Prostate gland (tissue), 2 donors: Measurements from ENCODE around the gene DEFB125. TPM values are rescaled to one million over a fixed set of nuclear protein-coding genes. Genes with fewer than 3 reads are reported as not detected.

ENCODE experiments used
- DNase-seq: peaks from one replicate; pipeline ENCODE4 v3.0.0-alpha.2; 2019; ENCODE audit warnings: low spot score
- H3K27ac ChIP-seq, 2 donors: fragments of 200-600 bp; sonication (generic); 2 replicates each; pipeline ENCODE4 v1.5.1; 2017 to 2019
- H3K27me3 ChIP-seq: fragments of 200-600 bp; sonication (generic); replicated peaks from 2 replicates; pipeline ENCODE4 v1.5.1; 2019; ENCODE audit not compliant: insufficient read depth
- H3K36me3 ChIP-seq, 2 donors: fragments of 200-600 bp; sonication (generic); 1 replicate in 1 of 2; 2 replicates in 1 of 2; pipeline versions ENCODE4 v1.5.1 to v1.8.1; 2017 to 2019
- H3K4me1 ChIP-seq: fragments of 200-600 bp; sonication (generic); replicated peaks from 2 replicates; pipeline ENCODE4 v1.5.1; 2019
- H3K4me3 ChIP-seq, 2 donors: fragments of 200-600 bp; sonication (generic); 2 replicates each; pipeline ENCODE4 v1.5.1; 2017 to 2019
- H3K9me3 ChIP-seq: fragments of 200-600 bp; sonication (generic); 2 replicates; pipeline ENCODE4 v1.5.1; 2017
- POLR2A ChIP-seq: fragments of 450-650 bp; IDR thresholded peaks from one replicate; pipeline ENCODE4 v1.6.1; 2016; ENCODE audit warnings: antibody characterized with exemption, mild to moderate bottlenecking
- POLR2AphosphoS5 ChIP-seq: sonication (generic); formaldehyde crosslinking; IDR thresholded peaks from one replicate; pipeline ENCODE4 v1.6.1; 2017; ENCODE audit warnings: antibody characterized with exemption
- WGBS: methylation state at CpG from one replicate; pipeline ENCODE4 v1.1.5; 2018; 5-methylcytosine and 5-hydroxymethylcytosine counted together
- intact Hi-C: fragments of 100-400 bp; cut with DNase I; formaldehyde crosslinking; loops from one replicate; pipeline ENCODE4 v1.14.2; 2022
- total RNA-seq, 2 donors: library from RNA; depleted of rRNA; stranded (reverse); fragments of >200 nt; gene quantifications; one replicate each; pipeline ENCODE4 v1.1.0, GENCODE V29; 2016
- TF ChIP-seq, protein P1 (sequence below), 4 experiments: fragments of 200-600 bp in 2 of 4; fragments of 450-650 bp in 2 of 4; sonication (generic) in 2 of 4; IDR thresholded peaks; 1 replicate in 3 of 4; 2 replicates in 1 of 4; pipeline ENCODE4 v1.5.1; 2016 to 2019; ENCODE audit warnings: antibody characterized with exemption in 4 of 4, mild to moderate bottlenecking in 2 of 4, moderate library complexity in 2 of 4

Gene DEFB125
- total RNA-seq, 2 donors from 2014 or later = not detected

DNA sequence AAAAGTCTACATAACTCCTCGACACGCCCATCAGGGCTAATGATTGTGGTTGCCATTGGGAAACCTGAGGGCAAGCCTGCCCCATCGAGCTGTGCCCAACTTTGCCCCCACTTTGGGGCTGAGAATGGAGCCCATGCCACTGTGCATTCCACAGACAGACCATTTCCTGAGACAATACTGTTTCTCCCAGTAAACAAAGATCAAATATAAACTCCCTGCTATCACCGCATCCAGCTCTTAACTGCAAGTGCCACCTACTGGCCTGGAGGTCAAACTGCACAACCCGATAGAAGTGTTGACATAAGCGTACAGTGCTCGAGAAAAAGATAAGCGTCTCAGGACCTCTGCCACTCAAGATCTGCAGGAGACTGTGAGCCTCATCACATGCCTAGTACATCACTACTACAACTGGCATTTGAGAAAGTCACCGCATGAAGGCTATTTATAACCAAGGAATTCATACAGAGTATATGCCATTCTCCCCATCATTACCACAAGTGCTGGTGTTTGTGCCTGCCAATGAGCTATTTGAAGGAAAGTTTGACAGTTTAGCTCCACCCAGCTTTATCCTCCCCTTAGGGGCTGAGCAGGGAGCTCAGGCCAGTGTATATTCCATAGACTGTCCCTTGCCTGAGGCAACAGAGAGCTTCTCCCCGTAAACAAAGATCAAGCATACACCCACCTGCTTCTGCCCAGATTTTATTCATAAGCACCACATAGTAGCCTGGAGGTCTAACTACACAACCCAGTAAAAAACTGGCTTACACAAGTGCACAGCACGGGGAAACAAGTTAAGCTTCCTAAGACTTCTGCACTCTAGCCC lies 50.4 kb downstream of the DEFB125 start:
- no peak for DNase-seq
- H3K9me3 ChIP-seq = no peaks in the 10 kb centered on the region
- H3K27ac ChIP-seq = no peak overlapping the region
- no peak overlapping the region for H3K4me3 ChIP-seq
- WGBS = 88% methylated on average over 11 of the region's 11 CpGs
- TF ChIP-seq POLR2A = no peak
- TF ChIP-seq, protein P1, sequence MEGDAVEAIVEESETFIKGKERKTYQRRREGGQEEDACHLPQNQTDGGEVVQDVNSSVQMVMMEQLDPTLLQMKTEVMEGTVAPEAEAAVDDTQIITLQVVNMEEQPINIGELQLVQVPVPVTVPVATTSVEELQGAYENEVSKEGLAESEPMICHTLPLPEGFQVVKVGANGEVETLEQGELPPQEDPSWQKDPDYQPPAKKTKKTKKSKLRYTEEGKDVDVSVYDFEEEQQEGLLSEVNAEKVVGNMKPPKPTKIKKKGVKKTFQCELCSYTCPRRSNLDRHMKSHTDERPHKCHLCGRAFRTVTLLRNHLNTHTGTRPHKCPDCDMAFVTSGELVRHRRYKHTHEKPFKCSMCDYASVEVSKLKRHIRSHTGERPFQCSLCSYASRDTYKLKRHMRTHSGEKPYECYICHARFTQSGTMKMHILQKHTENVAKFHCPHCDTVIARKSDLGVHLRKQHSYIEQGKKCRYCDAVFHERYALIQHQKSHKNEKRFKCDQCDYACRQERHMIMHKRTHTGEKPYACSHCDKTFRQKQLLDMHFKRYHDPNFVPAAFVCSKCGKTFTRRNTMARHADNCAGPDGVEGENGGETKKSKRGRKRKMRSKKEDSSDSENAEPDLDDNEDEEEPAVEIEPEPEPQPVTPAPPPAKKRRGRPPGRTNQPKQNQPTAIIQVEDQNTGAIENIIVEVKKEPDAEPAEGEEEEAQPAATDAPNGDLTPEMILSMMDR (IDR thresholded peaks at IDR 0.05) = no peak
- TF ChIP-seq POLR2AphosphoS5 = no peak
- intact Hi-C loops = no loop called here
- H3K27me3 ChIP-seq = no peaks in the 10 kb centered on the region
- no peaks in the 10 kb centered on the region for H3K4me1 ChIP-seq
- no peaks in the 10 kb centered on the region for H3K36me3 ChIP-seq

DNA sequence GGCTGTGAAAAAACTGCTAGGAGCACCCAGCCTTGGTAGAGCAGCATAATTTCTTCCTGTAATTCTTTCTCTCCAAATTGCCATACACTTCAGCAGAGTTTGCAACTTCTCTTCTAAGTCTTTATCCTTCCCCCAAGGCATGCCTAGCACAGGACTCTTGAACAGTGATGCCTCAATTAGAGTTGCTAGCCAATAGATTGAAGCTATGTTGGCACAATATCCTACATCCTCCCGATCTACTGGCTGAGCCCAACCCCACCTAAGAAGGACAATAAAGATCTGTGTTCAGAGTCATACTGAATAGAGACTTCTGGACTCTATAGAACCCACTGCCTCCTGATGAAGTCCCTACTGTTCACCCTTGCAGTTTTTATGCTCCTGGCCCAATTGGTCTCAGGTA lies 54.8 kb downstream of the DEFB125 start, which contains the start of gene DEFB126:
Gene DEFB126 (plus strand): TSS at position 301 of the 400 bp plus-strand sequence. CDS start 39 bp downstream, at position 340.
- no peak within 1 kb of the TSS for H3K27ac ChIP-seq
- no peaks in the 10 kb centered on the region for H3K36me3 ChIP-seq
- 53% methylated on average over 1 of the region's 1 CpG for WGBS
- no peaks in the 10 kb centered on the region for H3K27me3 ChIP-seq
- intact Hi-C loops = no loop called here
- no peaks in the 10 kb centered on the region for H3K9me3 ChIP-seq
- DNase-seq = no peak
- TF ChIP-seq, protein P1 (IDR thresholded peaks at IDR 0.05) = no peak
- TF ChIP-seq POLR2AphosphoS5 = no peak
- TF ChIP-seq POLR2A = no peak
- no peak within 1 kb of the TSS for H3K4me3 ChIP-seq
- H3K4me1 ChIP-seq = no peaks in the 10 kb centered on the region

DNA sequence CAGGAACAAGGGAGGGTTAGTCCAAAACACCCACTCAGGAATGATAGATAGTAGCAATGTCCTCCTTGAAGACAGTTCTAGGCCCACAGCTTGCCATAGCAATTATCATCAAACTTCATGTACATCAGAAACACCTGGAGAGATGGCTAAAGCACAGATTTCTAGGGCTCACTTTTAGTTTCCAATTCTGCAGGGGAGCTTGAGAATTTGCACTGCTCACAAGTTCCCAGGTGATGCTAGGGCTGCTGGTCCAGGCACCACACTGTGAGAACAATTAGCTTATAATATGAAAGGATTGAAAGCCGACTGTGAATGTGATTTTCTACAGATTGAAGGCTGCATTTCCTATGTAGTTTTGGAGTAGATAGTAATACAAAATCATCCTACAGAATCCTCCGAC lies 58.4 kb downstream of the DEFB125 start:
- TF ChIP-seq POLR2AphosphoS5 (no peak), POLR2A (no peak)
- TF ChIP-seq, protein P1 (IDR thresholded peaks at IDR 0.05) = no peak

More for the DNA sequence above, 58.4 kb downstream of the DEFB125 start:
- no peak for DNase-seq
- WGBS = 73% methylated on average over 2 of the region's 2 CpGs
- no peaks in the 10 kb centered on the region for H3K4me1 ChIP-seq
- no peaks in the 10 kb centered on the region for H3K27me3 ChIP-seq
- no peaks in the 10 kb centered on the region for H3K9me3 ChIP-seq
- intact Hi-C loops = no loop called here
- no peak overlapping the region for H3K4me3 ChIP-seq
- H3K27ac ChIP-seq = no peak overlapping the region
- H3K36me3 ChIP-seq = no peaks in the 10 kb centered on the region

Other genes with a start within 250 kb of the DEFB125 start
- not detected for gene DEFB126, start 54.9 kb downstream of the DEFB125 start, total RNA-seq
- gene DEFB127, start 69.8 kb downstream of the DEFB125 start, total RNA-seq = not detected
- not detected for gene DEFB128, start 102.0 kb downstream of the DEFB125 start, total RNA-seq
- gene DEFB129, start 139.6 kb downstream of the DEFB125 start, total RNA-seq = not detected
- 1 to 10 TPM; 2.2 to 3.3 TPM for gene DEFB132, start 170.1 kb downstream of the DEFB125 start, total RNA-seq
- 10 to 100 TPM in 1 of 2 donors, 1 to 10 TPM in 1; 4.7 to 16.1 TPM for gene C20orf96, start 203.1 kb downstream of the DEFB125 start, total RNA-seq
- gene ZCCHC3, start 209.9 kb downstream of the DEFB125 start, total RNA-seq = 10 to 100 TPM; 16.3 to 27.0 TPM
- 10 to 100 TPM; 10.7 to 21.0 TPM for gene SOX12, start 237.9 kb downstream of the DEFB125 start, total RNA-seq